ENCODE measurements around the gene ZFR.
"Not testable (repeated sequence)": the region's sequence is repeated elsewhere in the genome, so short reads cannot be mapped to it uniquely, and the experiment has no call there.

ZFR gene

GRCh38 chr5:32331217-32331934, 113.2 kb downstream of the ZFR start:
- Mint-ChIP-seq H3K4me1 (peaks cover 6% of the 10 kb centered on the region), H3K9me3 (no peaks in the 10 kb centered on the region), H3K4me3 (no peak overlapping the region), H3K27ac (no peak overlapping the region), H3K36me3 (no peaks in the 10 kb centered on the region)
- ATAC-seq (no peak), DNase-seq (ENCODE audit: low spot score in 2 of 2) (peak in 1 of 2 donors; percentile 40)

- no peak overlapping the region for H3K27ac Mint-ChIP-seq
- peaks cover 6% of the 10 kb centered on the region for H3K4me1 Mint-ChIP-seq
- H3K9me3 Mint-ChIP-seq: no peaks in the 10 kb centered on the region
- ATAC-seq (no peak), DNase-seq (ENCODE audit: low spot score in 2 of 2) (no peak)
- H3K36me3 Mint-ChIP-seq: no peaks in the 10 kb centered on the region
- H3K4me3 Mint-ChIP-seq: no peak overlapping the region
Measured at GRCh38 chr5:32330126-32330971, 114.2 kb downstream of the ZFR start.

DNA sequence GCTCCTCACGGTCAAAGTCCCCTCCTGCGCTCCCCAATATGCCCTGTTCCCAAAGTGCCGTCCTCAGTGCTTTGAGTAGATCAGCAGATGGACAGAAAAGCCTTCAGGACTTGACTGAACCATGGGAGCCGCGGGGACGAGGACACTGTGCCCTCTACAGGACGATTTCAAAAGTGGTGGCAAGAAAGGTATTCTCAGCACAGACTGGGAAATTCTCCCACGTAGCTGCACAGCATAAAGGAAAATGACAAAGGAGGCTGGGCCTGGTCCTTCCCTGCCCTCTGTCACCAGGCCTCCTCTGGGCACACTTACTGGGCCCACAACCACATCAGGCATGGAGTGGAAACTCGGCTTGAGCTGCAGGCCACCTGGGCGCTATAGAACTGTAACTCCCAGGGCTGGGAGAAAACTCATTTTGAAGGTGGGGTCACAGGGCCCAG, 115.1 kb downstream of the ZFR start:
- DNase-seq (ENCODE audit: low spot score in 2 of 2): peak; percentile 44 to 78
- no peaks in the 10 kb centered on the region for H3K36me3 Mint-ChIP-seq
- peak; percentile 93 for ATAC-seq
- H3K4me3 Mint-ChIP-seq: no peak overlapping the region
- peaks cover 6% of the 10 kb centered on the region for H3K4me1 Mint-ChIP-seq
- no peak overlapping the region for H3K27ac Mint-ChIP-seq
- H3K9me3 Mint-ChIP-seq: no peaks in the 10 kb centered on the region

GRCh38 chr5:32326216-32326772, 118.2 kb downstream of the ZFR start:
- no peak for ATAC-seq
- peaks cover 6% of the 10 kb centered on the region for H3K4me1 Mint-ChIP-seq
- H3K9me3 Mint-ChIP-seq: peaks cover 4% of the 10 kb centered on the region
- no peak overlapping the region for H3K4me3 Mint-ChIP-seq
- H3K27ac Mint-ChIP-seq: no peak overlapping the region
- DNase-seq (ENCODE audit: low spot score in 2 of 2): no peak
- H3K36me3 Mint-ChIP-seq: no peaks in the 10 kb centered on the region

GRCh38 chr5:32325616-32326015, 118.9 kb downstream of the ZFR start:
- H3K4me3 Mint-ChIP-seq: no peak overlapping the region
- DNase-seq (ENCODE audit: low spot score in 2 of 2): no peak
- ATAC-seq: no peak
- H3K4me1 Mint-ChIP-seq: peaks cover 6% of the 10 kb centered on the region
- H3K36me3 Mint-ChIP-seq: no peaks in the 10 kb centered on the region
- H3K27ac Mint-ChIP-seq: no peak overlapping the region
- H3K9me3 Mint-ChIP-seq: peaks cover 4% of the 10 kb centered on the region

GRCh38 chr5:32325062-32325461, 119.5 kb downstream of the ZFR start:
- ATAC-seq (no peak), DNase-seq (ENCODE audit: low spot score in 2 of 2) (no peak)
- Mint-ChIP-seq H3K9me3 (peaks cover 4% of the 10 kb centered on the region), H3K27ac (no peak overlapping the region), H3K4me1 (peaks cover 6% of the 10 kb centered on the region), H3K36me3 (no peaks in the 10 kb centered on the region), H3K4me3 (no peak overlapping the region)

DNA sequence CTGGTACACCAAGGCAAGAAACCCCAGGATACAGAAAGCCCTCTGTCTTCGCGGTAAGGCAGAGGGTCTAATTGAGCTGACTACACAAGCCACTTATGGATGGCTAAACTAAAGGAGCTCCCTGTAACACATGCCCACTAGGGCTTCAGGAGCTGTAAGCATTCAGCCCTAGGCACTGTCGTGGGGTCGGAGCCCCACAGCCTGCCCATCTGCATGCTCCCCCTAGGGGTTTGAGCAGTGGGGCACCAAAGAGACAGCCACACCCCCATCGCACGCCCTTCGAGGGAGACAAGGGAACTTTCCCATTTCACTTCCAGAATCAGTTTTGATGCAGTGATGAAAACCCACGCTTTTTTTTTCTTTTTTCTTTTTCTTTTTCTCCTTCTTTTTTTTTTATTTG, 120.8 kb downstream of the ZFR start:
- H3K9me3 Mint-ChIP-seq: peaks cover 4% of the 10 kb centered on the region
- ATAC-seq (no peak), DNase-seq (ENCODE audit: low spot score in 2 of 2) (no peak)
- H3K4me3 Mint-ChIP-seq: no peak overlapping the region
- no peaks in the 10 kb centered on the region for H3K36me3 Mint-ChIP-seq
- H3K27ac Mint-ChIP-seq: no peak overlapping the region
- no peaks in the 10 kb centered on the region for H3K4me1 Mint-ChIP-seq

DNA sequence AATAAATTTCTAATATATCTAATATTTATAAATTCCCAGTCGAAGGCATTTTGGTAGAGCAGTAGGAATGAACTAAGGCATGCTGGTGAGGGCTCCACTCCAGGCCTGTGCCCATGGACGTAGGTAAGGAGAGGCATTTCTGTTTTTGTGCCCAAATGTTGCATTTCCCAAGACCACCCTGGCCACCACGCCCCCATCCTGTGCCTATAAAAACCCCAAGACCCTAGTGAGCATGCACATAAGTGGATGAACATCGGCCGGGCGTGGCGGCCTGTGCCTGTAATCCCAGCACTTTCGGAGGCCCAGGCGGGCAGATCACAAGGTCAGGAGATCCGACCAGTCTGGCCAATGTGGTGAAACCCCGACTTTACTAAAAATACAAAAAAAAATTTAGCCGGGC, 121.7 kb downstream of the ZFR start:
- DNase-seq (ENCODE audit: low spot score in 2 of 2) (no peak), ATAC-seq (no peak)
- H3K27ac Mint-ChIP-seq: no peak overlapping the region
- peaks cover 4% of the 10 kb centered on the region for H3K9me3 Mint-ChIP-seq
- H3K4me1 Mint-ChIP-seq: no peaks in the 10 kb centered on the region
- no peak overlapping the region for H3K4me3 Mint-ChIP-seq
- H3K36me3 Mint-ChIP-seq: no peaks in the 10 kb centered on the region

- not testable (repeated sequence) for H3K27ac Mint-ChIP-seq; DNase-seq (ENCODE audit: low spot score in 2 of 2); H3K36me3 Mint-ChIP-seq; ATAC-seq; H3K4me1 Mint-ChIP-seq; H3K9me3 Mint-ChIP-seq; H3K4me3 Mint-ChIP-seq
Measured at GRCh38 chr5:32321787-32322186, 122.8 kb downstream of the ZFR start.

DNA sequence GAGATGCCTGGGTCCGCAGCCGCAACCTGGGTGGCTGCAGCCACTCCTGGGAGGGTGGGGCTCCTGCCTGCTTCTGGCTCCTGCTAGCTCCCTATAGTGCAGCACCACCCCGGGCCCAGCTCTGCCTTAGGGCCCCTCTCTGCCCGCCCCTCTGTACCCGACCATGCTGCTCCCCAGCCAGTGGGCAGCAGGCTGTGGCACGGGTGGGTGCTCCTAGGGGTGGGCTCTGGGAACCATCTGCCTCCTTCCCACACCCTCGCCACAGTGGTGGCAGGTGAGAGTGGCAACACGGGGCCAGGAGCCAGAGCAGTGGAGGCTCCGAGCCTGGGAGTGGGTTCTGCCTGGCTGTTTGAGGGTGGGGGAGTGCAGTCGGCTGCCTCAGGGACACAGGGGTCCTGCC, 124.0 kb downstream of the ZFR start:
- Mint-ChIP-seq H3K4me1 (peaks cover 6% of the 10 kb centered on the region), H3K4me3 (no peak overlapping the region), H3K27ac (no peak overlapping the region), H3K9me3 (peaks cover 4% of the 10 kb centered on the region), H3K36me3 (no peaks in the 10 kb centered on the region)
- DNase-seq (ENCODE audit: low spot score in 2 of 2) (no peak), ATAC-seq (no peak)

DNA sequence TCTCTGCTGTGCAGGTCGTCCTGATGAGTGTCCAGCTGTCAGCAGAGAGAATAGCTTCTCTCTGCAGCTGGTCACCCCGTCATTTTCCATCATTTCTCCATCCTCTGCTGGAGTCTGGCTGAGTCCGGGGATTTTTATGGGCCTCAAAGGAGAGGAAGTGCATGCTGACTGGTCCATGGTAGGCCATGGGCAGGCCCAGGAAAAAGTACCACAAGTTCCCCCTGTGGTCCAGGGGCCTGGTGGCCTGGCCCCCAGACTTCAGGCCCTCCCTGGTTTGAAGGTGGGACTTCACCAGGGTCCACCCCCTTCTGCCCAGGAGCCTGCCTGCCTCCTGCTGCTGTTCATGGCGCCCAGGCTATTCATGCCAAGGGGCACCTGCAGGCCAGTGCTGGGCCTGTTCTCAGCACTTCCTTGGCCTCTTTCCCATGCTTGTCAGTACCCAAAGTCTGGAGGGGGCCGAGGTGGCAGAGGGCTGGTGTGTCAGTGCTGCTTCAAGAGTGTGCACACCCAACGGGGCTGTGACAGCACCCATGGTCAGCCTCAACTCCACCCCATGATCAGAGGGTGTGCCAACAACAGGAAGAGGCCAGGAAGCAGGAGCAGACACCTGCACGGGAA, 124.5 kb downstream of the ZFR start:
- H3K36me3 Mint-ChIP-seq: no peaks in the 10 kb centered on the region
- ATAC-seq: no peak
- H3K9me3 Mint-ChIP-seq: peaks cover 4% of the 10 kb centered on the region
- H3K27ac Mint-ChIP-seq: no peak overlapping the region
- no peak overlapping the region for H3K4me3 Mint-ChIP-seq
- peaks cover 6% of the 10 kb centered on the region for H3K4me1 Mint-ChIP-seq
- no peak for DNase-seq (ENCODE audit: low spot score in 2 of 2)

GRCh38 chr5:32319392-32319791, 125.1 kb downstream of the ZFR start:
- peaks cover 4% of the 10 kb centered on the region for H3K9me3 Mint-ChIP-seq
- no peaks in the 10 kb centered on the region for H3K36me3 Mint-ChIP-seq
- ATAC-seq (no peak), DNase-seq (ENCODE audit: low spot score in 2 of 2) (no peak)
- no peak overlapping the region for H3K4me3 Mint-ChIP-seq
- peaks cover 6% of the 10 kb centered on the region for H3K4me1 Mint-ChIP-seq
- H3K27ac Mint-ChIP-seq: no peak overlapping the region

- Mint-ChIP-seq H3K27ac (no peak overlapping the region), H3K4me3 (no peak overlapping the region), H3K9me3 (peaks cover 4% of the 10 kb centered on the region), H3K4me1 (peaks cover 7% of the 10 kb centered on the region), H3K36me3 (peaks cover 7% of the 10 kb centered on the region)
- no peak for DNase-seq (ENCODE audit: low spot score in 2 of 2)
- no peak for ATAC-seq
Measured at GRCh38 chr5:32317041-32317440, 127.5 kb downstream of the ZFR start.

GRCh38 chr5:32315221-32316014, 129.1 kb downstream of the ZFR start:
- Mint-ChIP-seq H3K4me1 (peaks cover 21% of the 10 kb centered on the region), H3K27ac (no peak overlapping the region), H3K4me3 (no peak overlapping the region), H3K36me3 (peaks cover 9% of the 10 kb centered on the region), H3K9me3 (no peaks in the 10 kb centered on the region)
- ATAC-seq (no peak), DNase-seq (ENCODE audit: low spot score in 2 of 2) (no peak)

- Mint-ChIP-seq H3K27ac (no peak overlapping the region), H3K9me3 (no peaks in the 10 kb centered on the region), H3K36me3 (peaks cover 12% of the 10 kb centered on the region), H3K4me3 (peak overlapping the region; percentile 77), H3K4me1 (peaks cover 27% of the 10 kb centered on the region)
- no peak for ATAC-seq
- no peak for DNase-seq (ENCODE audit: low spot score in 2 of 2)
Measured at GRCh38 chr5:32314658-32315057, 129.9 kb downstream of the ZFR start.

Data from stimulated activated effector memory CD8-positive, alpha-beta T cell treated with anti-CD3 and anti-CD28 coated beads, Interleukin-12 subunit alpha, Interleukin-12 subunit beta, amount 100 ng/mL, for 72 hours (primary cell).